GM23248 (cell line): ENCODE results near the gene LDLRAD4.

Experiments
- EZH2 ChIP-seq: fragments of 200-600 bp; sonication (generic); IDR thresholded peaks from 2 replicates; pipeline ENCODE4 v1.6.1; 2018; ENCODE audit warnings: antibody characterized with exemption, mild to moderate bottlenecking; ENCODE audit not compliant: insufficient read depth, poor library complexity, severe bottlenecking
- EZH2phosphoT487 ChIP-seq: fragments of 200-600 bp; sonication (generic); IDR thresholded peaks from 2 replicates; pipeline ENCODE4 v1.6.1; 2018; ENCODE audit warnings: antibody characterized with exemption, moderate library complexity, mild to moderate bottlenecking, low read depth; ENCODE audit not compliant: insufficient read depth

- TF ChIP-seq EZH2phosphoT487 (no peak), EZH2 (no peak)
Measured at GRCh38 chr18:13696961-13697360, 478.4 kb downstream of the LDLRAD4 start.
